Stimulated activated CD4-positive, alpha-beta T cell treated with anti-CD3 and anti-CD28 coated beads, TNF-alpha, amount 100 ng/mL, for 24 hours (primary cell): ENCODE data around the gene CACFD1.

Experiments used
- DNase-seq, 3 experiments: peaks; one replicate each; pipeline ENCODE4 v3.0.0-alpha.2; 2020; ENCODE audit warnings: low read depth in 3 of 3

The CACFD1 gene

GRCh38 chr9:133464638-133465037 lies 4.9 kb downstream of the CACFD1 start:
- DNase-seq: no peak

- DNase-seq: no peak
These were observed 6.2 kb downstream of the CACFD1 start for GRCh38 chr9:133465984-133466383.

GRCh38 chr9:133467101-133467500 lies 7.3 kb downstream of the CACFD1 start:
- DNase-seq: no peak

GRCh38 chr9:133468374-133468773 lies 8.6 kb downstream of the CACFD1 start:
- no peak for DNase-seq

- no peak for DNase-seq
These were observed 9.1 kb downstream of the CACFD1 start for GRCh38 chr9:133468777-133469421.

- DNase-seq: no peak
These were observed 10.7 kb downstream of the CACFD1 start for GRCh38 chr9:133470427-133470924.

- no peak for DNase-seq
These were observed 11.2 kb downstream of the CACFD1 start for GRCh38 chr9:133470988-133471387.

- no peak for DNase-seq
These were observed 11.9 kb downstream of the CACFD1 start for GRCh38 chr9:133471551-133472276.

GRCh38 chr9:133472277-133472645 lies 12.5 kb downstream of the CACFD1 start:
- no peak for DNase-seq

GRCh38 chr9:133472753-133473378 lies 13.1 kb downstream of the CACFD1 start:
- DNase-seq: no peak

- DNase-seq: no peak
These were observed 14.0 kb downstream of the CACFD1 start for GRCh38 chr9:133473743-133474142.

GRCh38 chr9:133474215-133474614 lies 14.4 kb downstream of the CACFD1 start:
- DNase-seq: no peak

- DNase-seq: no peak
These were observed 15.1 kb downstream of the CACFD1 start for GRCh38 chr9:133474853-133475252.

- DNase-seq: no peak
These were observed 15.7 kb downstream of the CACFD1 start for GRCh38 chr9:133475292-133476012.

- DNase-seq: no peak
These were observed 16.5 kb downstream of the CACFD1 start for GRCh38 chr9:133476036-133476931.

- DNase-seq: no peak
These were observed 17.2 kb downstream of the CACFD1 start for GRCh38 chr9:133476941-133477340.

- no peak for DNase-seq
These were observed 17.7 kb downstream of the CACFD1 start for GRCh38 chr9:133477461-133477860.

GRCh38 chr9:133477992-133478850 lies 18.4 kb downstream of the CACFD1 start:
- no peak for DNase-seq

GRCh38 chr9:133478851-133479711 lies 19.3 kb downstream of the CACFD1 start, which contains the start of gene SLC2A6:
TSS of gene SLC2A6 (minus strand) at chr9:133479099. CDS start at chr9:133479059, 40 bp downstream.
- peak; percentile 60 to 79 (median 60) for DNase-seq
